NCI-H510A (cell line): ENCODE data around the gene MGAT5B.
"Not testable (repeated sequence)": the region's sequence is repeated elsewhere in the genome, so short reads cannot be mapped to it uniquely, and the experiment has no call there.

ENCODE experiments used
- DNase-seq: peaks from one replicate; lab custom pipeline; 2025; lab: John Stamatoyannopoulos, UW

The MGAT5B gene

GRCh38 chr17:76868176-76868668 lies at the start of gene MGAT5B:
TSS of gene MGAT5B (plus strand) at chr17:76868404. CDS start at chr17:76869030, 626 bp downstream.
- DNase-seq, result peak; percentile 61

DNA sequence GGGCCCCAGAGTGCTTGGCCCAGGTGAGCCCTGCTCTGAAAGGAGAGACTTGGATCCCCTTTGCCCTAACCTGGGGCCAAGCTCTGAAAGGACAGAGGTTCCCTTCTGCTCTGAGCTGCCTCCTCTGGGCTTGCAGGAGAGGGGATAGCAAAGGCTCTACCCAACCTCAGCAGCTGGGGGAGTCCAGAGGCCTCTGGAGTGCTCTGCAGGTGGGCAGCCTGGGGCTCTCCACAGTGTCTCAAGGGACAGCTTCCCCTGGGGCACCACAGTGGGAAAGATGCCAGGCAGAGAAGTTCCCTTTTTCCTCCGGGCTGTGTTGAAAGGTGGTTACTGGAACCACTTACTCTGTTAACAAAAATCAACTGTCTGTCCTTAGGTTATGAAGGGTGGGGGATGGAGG lies 48.2 kb upstream of the MGAT5B start:
- no peak for DNase-seq

DNA sequence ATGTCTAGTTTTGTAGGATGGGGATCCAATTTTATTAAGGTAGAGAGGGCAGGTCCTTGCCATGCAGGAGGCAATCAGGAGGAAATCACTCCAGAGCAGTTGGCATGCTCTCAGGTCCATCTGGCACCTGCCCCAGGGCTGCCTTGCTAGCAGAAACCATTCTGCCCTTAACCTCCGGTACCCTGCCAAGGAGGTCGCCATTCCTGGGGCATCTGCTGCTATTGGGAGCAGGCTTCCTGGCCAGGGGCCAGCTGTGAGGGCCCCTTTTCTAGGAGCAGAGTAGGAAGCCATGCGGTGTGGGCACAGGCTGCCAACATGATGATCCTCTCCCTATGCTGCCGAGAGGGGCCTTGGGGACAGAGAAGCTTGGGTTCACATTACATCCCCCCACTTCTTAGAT lies 47.6 kb upstream of the MGAT5B start:
- no peak for DNase-seq

DNA sequence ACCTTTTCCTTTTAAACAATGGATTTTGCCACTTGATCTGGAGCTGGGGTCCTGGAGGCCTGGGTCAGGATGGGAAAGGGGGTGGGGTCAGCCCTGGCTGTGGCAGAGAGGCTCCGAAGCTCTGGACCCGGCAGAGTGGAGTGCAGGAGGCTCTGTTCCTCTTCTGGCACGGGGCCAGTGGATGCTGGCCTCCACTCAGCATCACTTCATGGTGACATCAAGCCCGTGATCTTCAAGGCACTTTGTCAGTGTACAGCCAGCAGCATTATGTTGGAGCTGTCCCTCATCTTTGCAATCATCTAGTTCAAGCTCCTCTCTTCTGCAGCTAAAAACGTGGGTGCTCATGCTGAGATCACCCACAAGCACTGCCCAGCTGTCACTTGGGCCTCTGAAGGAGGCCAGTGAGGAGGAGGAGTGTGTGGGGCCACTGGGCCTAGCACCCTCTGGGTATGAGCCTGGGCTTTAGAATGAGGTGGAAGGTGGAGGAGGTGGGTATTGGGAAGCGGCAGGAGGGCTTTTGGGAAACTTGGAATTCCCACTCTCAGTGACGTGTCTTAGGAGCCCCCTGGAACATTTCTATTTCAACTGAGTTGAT lies 45.9 kb upstream of the MGAT5B start:
- DNase-seq, result no peak

GRCh38 chr17:76824093-76824492 lies 44.1 kb upstream of the MGAT5B start:
- no peak for DNase-seq

DNA sequence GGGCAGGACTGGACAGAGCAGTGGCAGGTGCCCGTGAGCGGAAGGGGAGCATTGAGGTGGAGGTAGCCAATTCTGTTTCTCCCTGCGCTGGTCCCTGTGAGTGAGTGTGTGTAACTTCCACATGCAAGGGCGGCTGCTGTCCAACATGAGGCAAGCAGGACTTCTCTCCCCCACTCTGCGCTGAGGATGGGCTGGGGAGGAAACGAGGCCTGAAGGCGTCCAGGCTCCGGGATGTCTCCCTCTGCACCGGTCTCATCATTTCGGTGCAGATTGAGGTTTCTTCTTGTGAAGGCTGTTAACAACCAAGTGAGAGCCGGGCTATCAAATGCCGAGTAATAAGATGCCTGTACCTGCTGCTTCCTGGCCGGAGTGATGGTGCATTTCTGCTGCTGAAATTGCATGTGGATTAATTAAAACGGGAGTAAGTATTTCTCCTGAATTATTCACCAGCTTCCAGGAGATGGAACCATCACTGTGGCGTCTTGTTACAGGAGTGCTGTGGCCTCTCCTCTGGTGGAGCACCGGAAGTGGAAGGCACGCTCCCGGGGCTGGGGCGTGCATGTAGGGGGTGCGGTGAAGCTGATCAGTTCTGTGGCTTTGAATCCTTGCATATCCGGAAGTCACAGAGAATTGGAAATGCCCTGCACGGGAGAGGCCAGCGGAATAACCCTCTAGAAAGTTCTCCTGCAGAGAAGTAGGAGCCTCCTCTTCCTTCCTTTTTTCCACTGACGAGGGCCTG lies 41.7 kb upstream of the MGAT5B start:
- DNase-seq, result no peak

- DNase-seq, result no peak
Measured at GRCh38 chr17:76827736-76828135, 40.5 kb upstream of the MGAT5B start.

DNA sequence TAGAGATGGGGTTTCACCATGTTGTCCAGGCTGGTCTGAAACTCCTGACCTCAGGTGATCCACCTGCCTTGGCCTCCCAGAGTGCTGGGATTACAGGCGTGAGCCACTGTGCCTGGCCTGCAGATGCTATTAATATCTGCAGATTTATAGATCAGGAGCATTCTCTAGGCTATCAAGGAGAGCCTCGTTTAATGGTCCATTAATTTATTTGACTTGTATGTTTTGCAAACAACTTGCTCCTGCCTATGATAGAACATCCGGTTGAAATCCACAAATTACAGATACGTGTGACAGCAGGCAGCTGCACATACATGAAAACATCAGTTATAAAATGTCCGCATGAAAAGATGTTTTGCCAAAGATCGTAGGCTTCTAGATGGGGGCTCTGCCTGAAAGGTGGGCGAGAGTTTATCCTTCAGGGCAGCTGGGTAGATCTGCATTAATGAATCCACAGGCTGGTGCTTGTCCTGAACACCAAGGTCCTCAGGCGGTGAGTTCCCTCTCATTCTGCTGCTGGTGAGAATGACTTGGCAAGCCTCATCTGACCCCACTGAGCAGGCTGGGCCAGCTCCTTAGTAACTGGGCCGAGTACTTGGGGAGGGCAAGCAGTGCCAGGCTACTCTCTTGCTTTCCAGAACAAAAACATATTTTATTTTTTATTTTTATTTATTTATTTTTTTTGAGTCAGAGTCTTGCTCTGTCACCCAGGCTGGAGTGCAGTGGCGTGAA lies 37.1 kb upstream of the MGAT5B start:
- no peak for DNase-seq

GRCh38 chr17:76833034-76833644 lies 35.1 kb upstream of the MGAT5B start:
- no peak for DNase-seq

GRCh38 chr17:76833747-76834146 lies 34.5 kb upstream of the MGAT5B start:
- no peak for DNase-seq

DNA sequence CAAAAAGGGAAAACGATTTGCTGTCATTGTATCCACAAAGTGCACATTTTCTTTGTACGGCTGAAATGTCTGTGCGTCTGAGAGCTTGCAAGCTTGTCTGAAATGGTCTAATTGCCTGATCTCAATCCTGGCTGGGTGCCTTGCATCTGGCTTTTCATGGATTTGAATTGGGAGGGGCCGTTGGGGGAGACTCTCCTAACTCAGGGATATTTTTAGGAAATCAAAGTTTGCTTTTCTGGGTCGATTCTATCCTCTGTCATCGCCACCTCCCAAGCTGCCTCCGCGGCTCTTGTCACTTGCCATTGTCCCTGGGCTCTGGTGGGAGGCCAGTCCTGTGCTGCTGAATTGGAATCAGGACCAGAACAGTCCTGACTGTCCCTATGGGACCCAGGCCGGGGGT lies 33.3 kb upstream of the MGAT5B start:
- DNase-seq, result no peak

GRCh38 chr17:76840443-76840767 lies 27.8 kb upstream of the MGAT5B start:
- no peak for DNase-seq

DNA sequence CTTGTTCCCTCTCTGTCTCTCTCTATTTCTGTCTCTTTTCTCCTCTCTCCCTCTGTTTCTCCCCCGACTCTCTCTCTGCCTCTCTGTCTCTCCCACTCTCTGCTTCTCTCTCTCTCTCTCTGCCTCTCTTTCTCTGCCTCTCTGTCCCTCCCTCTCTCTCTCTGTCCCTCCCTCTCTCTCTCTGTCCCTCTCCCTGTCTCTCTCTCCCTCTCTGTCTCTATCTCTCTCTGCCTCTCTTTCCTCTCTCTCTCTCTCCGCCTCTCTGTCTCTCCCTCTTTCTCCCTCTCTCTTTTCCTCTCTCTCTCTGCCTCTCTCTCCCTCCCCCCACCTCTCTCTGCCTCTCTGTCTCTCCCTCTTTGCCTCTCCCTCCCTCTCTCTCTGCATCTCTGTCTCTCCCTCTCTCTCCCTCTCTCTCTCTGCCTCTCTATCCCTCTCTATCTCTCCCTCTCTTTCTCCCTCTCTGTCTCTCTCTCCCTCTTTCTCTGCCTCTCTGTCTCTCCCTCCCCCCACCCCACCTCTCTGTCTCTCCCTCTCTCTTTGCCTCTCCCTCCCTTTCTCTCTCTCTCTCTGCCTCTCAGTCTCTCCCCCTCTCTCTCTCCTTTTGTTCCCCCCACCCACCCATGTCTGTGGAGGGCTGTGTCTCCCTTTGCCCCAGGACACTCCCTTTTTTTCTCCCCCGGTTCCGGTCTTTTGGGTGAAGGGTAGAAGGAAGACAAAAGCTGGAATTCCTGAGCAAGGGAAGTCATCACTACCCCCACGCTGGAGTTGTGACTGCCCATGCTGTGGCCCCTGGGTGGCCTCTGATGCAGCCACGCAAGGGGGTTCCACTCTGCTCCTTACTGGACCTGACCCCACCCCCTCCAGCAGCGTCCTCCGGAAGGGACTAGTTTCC lies 27.1 kb upstream of the MGAT5B start:
- DNase-seq, result no peak

DNA sequence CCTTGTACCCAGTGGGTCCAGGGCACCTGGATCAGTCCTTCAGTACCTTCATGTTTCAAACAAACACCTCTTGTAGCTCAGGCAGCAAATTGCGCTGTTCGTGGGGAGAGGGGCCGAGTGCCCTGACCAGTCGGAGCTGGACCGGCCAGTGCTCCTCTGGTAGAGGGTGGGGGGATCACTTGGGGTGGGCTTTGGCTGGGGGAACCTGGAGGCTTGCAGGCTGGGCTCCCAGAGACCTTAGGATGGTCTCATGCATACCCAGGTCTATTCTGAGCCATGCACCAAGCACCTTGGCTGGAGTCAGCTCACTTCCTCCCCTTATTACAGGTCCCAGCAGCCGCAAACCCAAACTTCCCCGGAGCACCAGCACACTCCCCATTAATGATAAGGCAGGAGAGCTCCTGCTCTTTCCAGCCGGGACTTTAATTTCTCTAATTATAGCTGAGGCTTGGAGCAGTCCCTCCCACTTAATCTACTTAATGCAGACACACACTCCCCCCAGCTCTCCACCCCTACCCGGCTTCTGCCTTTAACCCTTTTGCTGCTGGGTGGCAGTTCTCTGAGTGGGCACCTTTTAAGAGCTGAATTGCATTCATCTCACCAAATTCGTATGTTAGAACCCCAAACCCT lies 26.3 kb upstream of the MGAT5B start:
- no peak for DNase-seq

- DNase-seq, result not testable (repeated sequence)
Measured at GRCh38 chr17:76843068-76843467, 25.1 kb upstream of the MGAT5B start.

GRCh38 chr17:76843703-76844484 lies 24.3 kb upstream of the MGAT5B start:
- no peak for DNase-seq

DNA sequence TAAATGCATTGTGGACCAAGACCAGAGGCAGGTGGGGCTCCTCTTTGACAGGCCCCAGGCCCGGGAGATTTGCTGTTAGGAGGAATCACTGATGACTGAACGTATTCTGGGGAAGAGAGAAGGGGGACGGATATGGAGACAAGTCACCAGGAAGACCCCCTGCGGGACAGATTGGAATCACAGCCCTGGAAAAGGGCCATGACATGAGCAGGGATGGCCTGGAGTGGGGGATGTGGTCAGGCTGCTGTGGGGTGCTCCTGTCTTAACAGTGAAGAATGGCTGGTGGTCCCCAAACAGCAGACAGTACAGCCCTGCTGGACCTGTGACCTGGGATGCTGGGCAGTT lies 23.7 kb upstream of the MGAT5B start:
- DNase-seq, result no peak

DNA sequence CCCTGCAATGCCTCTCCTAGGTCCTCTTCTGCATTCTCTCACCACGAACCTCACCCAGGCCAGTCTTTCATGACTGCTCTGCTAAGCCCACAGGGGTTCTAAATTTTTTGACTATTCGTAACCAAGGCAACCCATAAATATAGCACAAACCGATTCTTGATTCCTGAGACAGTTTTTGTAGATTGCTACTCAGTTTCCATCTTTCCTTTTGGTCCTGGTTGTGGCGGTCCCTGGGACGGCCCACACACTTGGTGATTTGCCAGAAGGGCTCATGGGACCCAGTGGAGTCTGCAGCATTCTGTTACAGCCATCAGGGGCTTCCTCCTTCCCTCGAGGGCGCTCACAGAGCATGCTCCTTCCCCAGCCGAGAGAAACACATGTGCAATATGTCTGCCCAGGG lies 23.4 kb upstream of the MGAT5B start:
- DNase-seq, result no peak

- DNase-seq, result no peak
Measured at GRCh38 chr17:76845541-76846017, 22.6 kb upstream of the MGAT5B start.

GRCh38 chr17:76847031-76847430 lies 21.2 kb upstream of the MGAT5B start:
- DNase-seq, result no peak
